Heart right ventricle (tissue), 16 donors: ENCODE results near the gene RPL36AL. TPM values are rescaled to one million over a fixed set of nuclear protein-coding genes. Genes with fewer than 3 reads are reported as not detected.

ENCODE experiments used
- ATAC-seq, 8 donors: fragments of 200-7000 bp; cut with Tn5 transposase; one replicate each; pipeline ENCODE4 v1.9.1; 2020; ENCODE audit warnings: mild to moderate bottlenecking in 8 of 8, moderate library complexity in 8 of 8, moderate number of reproducible peaks in 1 of 8
- DNase-seq, 2 donors: peaks; one replicate each; pipeline ENCODE4 v3.0.0-alpha.2; 2020
- H3K27ac ChIP-seq, 10 donors: fragments of 200-600 bp; sonication (generic) in 2 of 10; one replicate each; pipeline versions ENCODE4 v1.5.0 to v1.8.0; 2020 to 2022; ENCODE audit warnings: mild to moderate bottlenecking in 3 of 10
- H3K27me3 ChIP-seq, 7 donors: fragments of 200-600 bp; one replicate each; pipeline ENCODE4 v1.8.0; 2021 to 2022; ENCODE audit warnings: mild to moderate bottlenecking in 2 of 7
- H3K36me3 ChIP-seq, 9 donors: fragments of 200-600 bp; sonication (generic) in 1 of 9; one replicate each; pipeline versions ENCODE4 v1.5.0 to v1.8.0; 2020 to 2022; ENCODE audit warnings: mild to moderate bottlenecking in 2 of 9
- H3K4me1 ChIP-seq, 9 donors: fragments of 200-600 bp; sonication (generic) in 1 of 9; one replicate each; pipeline versions ENCODE4 v1.5.0 to v1.8.0; 2020 to 2022; ENCODE audit warnings: mild to moderate bottlenecking in 4 of 9
- H3K4me3 ChIP-seq, 10 donors: fragments of 200-600 bp; sonication (generic) in 2 of 10; one replicate each; pipeline versions ENCODE4 v1.5.0 to v1.8.0; 2020 to 2022; ENCODE audit warnings: mild to moderate bottlenecking in 7 of 10, moderate library complexity in 2 of 10
- H3K9me3 ChIP-seq, 11 donors: fragments of 200-600 bp in 10 of 11; sonication (generic) in 2 of 11; one replicate each; pipeline versions ENCODE4 v1.5.0 to v1.8.0; 2013 to 2022; ENCODE audit warnings: mild to moderate bottlenecking in 2 of 11, control low read depth in 1 of 11, moderate library complexity in 1 of 11
- CTCF ChIP-seq, 9 donors: fragments of 200-600 bp; sonication (generic) in 2 of 9; IDR thresholded peaks; one replicate each; pipeline versions ENCODE4 v1.5.0 to v1.8.0; 2021 to 2022; ENCODE audit warnings: antibody characterized with exemption in 9 of 9, mild to moderate bottlenecking in 5 of 9, moderate library complexity in 1 of 9
- WGBS, 2 donors: extraction: QIAGEN DNeasy Blood & Tissue Kit; methylation state at CpG; one replicate each; pipeline ENCODE4 v1.1.7; 2013; ENCODE audit warnings: inconsistent platforms in 1 of 2; 5-methylcytosine and 5-hydroxymethylcytosine counted together
- intact Hi-C, 10 donors: fragments of 100-400 bp; cut with DNase I; formaldehyde crosslinking; loops; one replicate each; pipeline versions ENCODE4 v1.11.1 to v1.14.2; 2022
- polyA plus RNA-seq, 2 donors: library from polyadenylated mRNA; stranded (reverse); fragments of 200-250 nt; gene quantifications; one replicate each; pipeline ENCODE4 v1.2.3, GENCODE V29; 2013
- total RNA-seq, 10 donors: library from RNA; stranded (reverse); fragmentation: NEBNext Ultra II Directional in 3 of 10; extraction: Animal tissue kit (Norgen Biotek cat#: 25700) in 3 of 10; gene quantifications; one replicate each; pipeline versions ENCODE4 v1.2.1 to v1.2.4, GENCODE V29; 2021 to 2023
- donor health status: Arrhythmogenic right ventricular cardiomyopathy.
- donor health status: ischemic (EF 13 %, LVEDD 7.1; RV severe dilation, severe dysfunction).
- donor health status: healthy with polysubstance abuse.
- donor health status: DM: no; HTN: yes; CAD: no.
- donor health status: DM: no; HTN: no; CAD: no.
- donor health status: ischemic (EF 25% LVEDD 6.9; RV normal size, moderate dysfunction).
- donor health status: ischemic (EF 25% LVEDD 5.7; RV mildly dilated, moderate dysfunction).
- donor health status: healthy.
- donor health status: DM: yes; HTN: yes; CAD: no.
- donor health status: Ischemic cardiomyopathy.
- donor health status: ischemic (EF 35%, LVEDD 5.7; RV mildly dilated, moderate dysfunction).
- donor health status: nonischemic (EF 11% LVEDD 7.7; RV severe dilation, severe dysfunction).
- donor health status: DM: yes; HTN: yes; CAD: no.
- donor health status: PGD.
- donor health status: ischemic (EF 29% LVEDD 5.4; RV normal size, mild dysfunction).
- donor health status: nonischemic (EF 23%, LVEDD 6.1; RV moderate dilation, normal function).

The RPL36AL gene
- total and polyA plus RNA-seq, 12 donors: 103 to 562 (median 128) TPM

DNA sequence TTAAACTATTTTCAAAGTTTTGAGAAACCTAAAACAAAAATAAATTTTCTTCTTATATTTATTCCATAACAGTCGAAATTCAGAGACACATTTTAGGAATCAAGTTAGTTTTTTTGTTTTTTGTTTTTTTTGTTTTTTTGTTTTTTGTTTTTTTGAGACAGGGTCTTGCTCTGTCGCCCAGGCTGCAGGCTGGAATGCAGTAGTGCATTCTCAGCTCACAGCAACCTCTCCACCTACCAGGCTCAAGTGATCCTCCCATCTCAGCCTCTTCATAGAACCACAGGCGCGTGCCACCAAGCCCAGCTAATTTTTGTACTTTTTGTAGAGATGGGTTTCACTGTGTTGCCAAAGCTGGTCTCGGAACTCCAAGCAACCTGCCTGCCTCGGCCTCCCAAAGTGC, 33.1 kb upstream of the RPL36AL start:
- 97 to 98% methylated on average over 6 of the region's 6 CpGs for WGBS, 2 donors
- no peak overlapping the region for H3K27ac ChIP-seq
- TF ChIP-seq CTCF (IDR thresholded peaks at IDR 0.05): no peak
- DNase-seq (no peak), ATAC-seq (no peak)
- intact Hi-C loops: no loop called here
- H3K4me1 ChIP-seq: no peaks in the 10 kb centered on the region
- peaks cover 0 to 6% (median 0%) of the 10 kb centered on the region in 9 donors for H3K36me3 ChIP-seq
- H3K4me3 ChIP-seq: no peak overlapping the region
- H3K9me3 ChIP-seq: no peaks in the 10 kb centered on the region
- no peaks in the 10 kb centered on the region for H3K27me3 ChIP-seq

DNA sequence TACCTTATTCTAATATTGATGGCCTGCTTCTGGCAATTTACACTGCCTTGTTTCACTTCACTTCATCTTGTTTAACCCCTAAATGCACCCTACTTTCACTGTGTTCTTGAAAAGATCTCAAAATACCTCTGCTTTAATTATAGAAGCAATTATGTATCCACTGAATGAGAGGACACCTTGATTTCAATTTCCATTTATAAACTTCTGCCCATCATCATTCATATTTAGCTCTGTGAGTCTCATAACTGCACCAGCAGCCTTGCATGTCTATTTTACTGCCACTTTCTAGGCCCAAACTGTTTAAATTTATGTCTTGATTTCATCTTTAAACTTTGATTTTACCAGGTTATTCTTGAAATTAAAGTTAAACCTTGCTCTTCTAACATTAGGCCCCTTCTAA, 21.7 kb upstream of the RPL36AL start:
- Histone ChIP-seq H3K27me3 (no peaks in the 10 kb centered on the region), H3K9me3 (no peaks in the 10 kb centered on the region), H3K4me3 (no peak overlapping the region), H3K4me1 (peaks cover 0 to 39% (median 17%) of the 10 kb centered on the region in 9 donors), H3K27ac (peak overlapping the region in 9 of 10 donors; percentile 2 to 62 (median 31)), H3K36me3 (peaks cover 0 to 44% (median 0%) of the 10 kb centered on the region in 9 donors)
- intact Hi-C loops: loop anchor here in 1 of 10 donors (5.0 kb wide), 1 partner anchor 125 kb away; the partner anchor contains the start of gene KLHDC2
- ATAC-seq (peak in 5 of 8 donors; percentile 36 to 69 (median 46)), DNase-seq (no peak)
- no peak for TF ChIP-seq CTCF (IDR thresholded peaks at IDR 0.05)

GRCh38 chr14:49641697-49642129, 21.3 kb upstream of the RPL36AL start:
- Histone ChIP-seq H3K9me3 (no peaks in the 10 kb centered on the region), H3K4me1 (peaks cover 0 to 43% (median 18%) of the 10 kb centered on the region in 9 donors), H3K4me3 (no peak overlapping the region), H3K27me3 (no peaks in the 10 kb centered on the region), H3K36me3 (peaks cover 0 to 48% (median 0%) of the 10 kb centered on the region in 9 donors), H3K27ac (peak overlapping the region in 9 of 10 donors; percentile 2 to 62 (median 31))
- TF ChIP-seq CTCF (IDR thresholded peaks at IDR 0.05): no peak
- DNase-seq (no peak), ATAC-seq (peak in 7 of 8 donors; percentile 37 to 96 (median 64))
- 56 to 61% methylated on average over 8 of the region's 8 CpGs for WGBS, 2 donors
- intact Hi-C loops: loop anchor here in 1 of 10 donors (5.0 kb wide), 1 partner anchor 126 kb away; the partner anchor contains the start of gene KLHDC2

- ATAC-seq: no peak
- H3K9me3 ChIP-seq: no peaks in the 10 kb centered on the region
- no peak for TF ChIP-seq CTCF (IDR thresholded peaks at IDR 0.05)
- H3K27ac ChIP-seq: peak overlapping the region in 2 of 10 donors; percentile 26 to 55
- no peak overlapping the region for H3K4me3 ChIP-seq
- no peak for DNase-seq
- intact Hi-C loops: loop anchor here in 1 of 10 donors (5.0 kb wide), 1 partner anchor 127 kb away; the partner anchor contains the start of gene KLHDC2
- peaks cover 3 to 52% (median 28%) of the 10 kb centered on the region in 9 donors for H3K4me1 ChIP-seq
- WGBS, 2 donors: 92 to 96% methylated on average over 7 of the region's 7 CpGs
- H3K36me3 ChIP-seq: peaks cover 0 to 52% (median 0%) of the 10 kb centered on the region in 9 donors
- H3K27me3 ChIP-seq: no peaks in the 10 kb centered on the region
Measured at GRCh38 chr14:49640540-49641417, 20.4 kb upstream of the RPL36AL start.
